WTC11 (cell line): ENCODE results near the gene TBL1XR1. TPM values are rescaled to one million over a fixed set of nuclear protein-coding genes. Genes with fewer than 3 reads are reported as not detected.

Experiments
- ATAC-seq: fragments of 200-7000 bp; cut with Tn5 transposase; 2 replicates; pipeline ENCODE4 v1.10.0; 2021; ENCODE audit warnings: mild to moderate bottlenecking, moderate library complexity
- CTCF ChIA-PET: fragments of 300-600 bp; sonication (Branson Sonifier 250); formaldehyde crosslinking; loops from one replicate; lab custom pipeline; 2021; ENCODE audit warnings: antibody characterized with exemption; lab: Charles Lee
- POLR2A ChIA-PET: fragments of 350-600 bp; sonication (Branson Sonifier 250); formaldehyde crosslinking; loops from one replicate; lab custom pipeline; 2021; ENCODE audit warnings: antibody characterized with exemption; lab: Charles Lee
- DNase-seq: peaks from one replicate; pipeline ENCODE4 v3.0.0; 2021; ENCODE audit warnings: low spot score
- H3K27ac Mint-ChIP-seq: 2 replicates; pipeline ENCODE4 v1.8.0; 2021; ENCODE audit warnings: mixed read lengths
- H3K27me3 Mint-ChIP-seq: 2 replicates; pipeline ENCODE4 v1.8.0; 2021; ENCODE audit warnings: low read depth, mild to moderate bottlenecking, moderate library complexity, mixed read lengths
- H3K36me3 Mint-ChIP-seq: 2 replicates; pipeline ENCODE4 v1.8.0; 2021; ENCODE audit warnings: mixed read lengths
- H3K4me1 Mint-ChIP-seq: 2 replicates; pipeline ENCODE4 v1.8.0; 2022; ENCODE audit warnings: mixed read lengths
- H3K4me3 Mint-ChIP-seq: 2 replicates; pipeline ENCODE4 v1.8.0; 2021; ENCODE audit warnings: mild to moderate bottlenecking, moderate library complexity, mixed read lengths
- H3K9me3 Mint-ChIP-seq: 2 replicates; pipeline ENCODE4 v1.8.0; 2021; ENCODE audit warnings: mixed read lengths
- AR ChIP-seq: fragments of 250-450 bp; sonication (Bioruptor Pico); IDR thresholded peaks from 2 replicates; pipeline ENCODE4 v1.9.0; 2021; ENCODE audit warnings: mild to moderate bottlenecking
- CREM ChIP-seq: sonication (generic); formaldehyde crosslinking; IDR thresholded peaks from 2 replicates; pipeline ENCODE4 v1.8.1; 2022; ENCODE audit warnings: mild to moderate bottlenecking, missing genetic modification reagents, moderate library complexity
- GRHL2 ChIP-seq: fragments of 250-450 bp; sonication (Bioruptor Pico); IDR thresholded peaks from 2 replicates; pipeline ENCODE4 v1.8.0; 2022; ENCODE audit warnings: mild to moderate bottlenecking, moderate library complexity; ENCODE audit not compliant: insufficient replicate concordance, severe bottlenecking
- GTF2I ChIP-seq: fragments of 250-450 bp; sonication (Bioruptor Pico); conservative IDR thresholded peaks from 2 replicates; pipeline ENCODE4 v1.4.0; 2021; ENCODE audit warnings: mild to moderate bottlenecking
- KAT7 ChIP-seq: sonication (generic); formaldehyde crosslinking; IDR thresholded peaks from 2 replicates; pipeline ENCODE4 v1.8.1; 2023; ENCODE audit warnings: missing genetic modification reagents, mild to moderate bottlenecking, borderline replicate concordance
- MYBL2 ChIP-seq: sonication (generic); formaldehyde crosslinking; IDR thresholded peaks from 2 replicates; pipeline ENCODE4 v1.8.1; 2023; ENCODE audit warnings: mild to moderate bottlenecking, moderate library complexity, missing genetic modification reagents
- PRDM15 ChIP-seq: sonication (generic); formaldehyde crosslinking; IDR thresholded peaks from 2 replicates; pipeline ENCODE4 v1.8.0; 2022; ENCODE audit warnings: missing genetic modification reagents
- ZBTB21 ChIP-seq: sonication (generic); formaldehyde crosslinking; IDR thresholded peaks from 2 replicates; pipeline ENCODE4 v1.8.1; 2023; ENCODE audit warnings: mild to moderate bottlenecking, missing genetic modification reagents, borderline replicate concordance
- ZNF219 ChIP-seq: sonication (generic); formaldehyde crosslinking; IDR thresholded peaks from 2 replicates; pipeline ENCODE4 v1.8.0; 2023; ENCODE audit warnings: missing genetic modification reagents, mild to moderate bottlenecking, borderline replicate concordance
- ZNF396 ChIP-seq: fragments of 250-450 bp; sonication (Bioruptor Pico); IDR thresholded peaks from 2 replicates; pipeline ENCODE4 v1.8.0; 2021; ENCODE audit warnings: mild to moderate bottlenecking, moderate library complexity, borderline replicate concordance
- ZNF423 ChIP-seq: fragments of 250-450 bp; sonication (Bioruptor Pico); IDR thresholded peaks from 2 replicates; pipeline ENCODE4 v2.1.2; 2022; ENCODE audit warnings: mild to moderate bottlenecking, moderate library complexity
- total RNA-seq: library from RNA; stranded (reverse); gene quantifications from 3 replicates; pipeline ENCODE4 v1.2.3, GENCODE V29; 2021
- TF ChIP-seq, protein P1 (sequence below): sonication (generic); formaldehyde crosslinking; IDR thresholded peaks from 2 replicates; pipeline ENCODE4 v1.8.0; 2023; ENCODE audit warnings: missing genetic modification reagents, mild to moderate bottlenecking, borderline replicate concordance
- TF ChIP-seq, protein P2 (sequence below): sonication (generic); formaldehyde crosslinking; IDR thresholded peaks from 2 replicates; pipeline ENCODE4 v1.8.1; 2023; ENCODE audit warnings: mild to moderate bottlenecking, missing genetic modification reagents, moderate library complexity
- TF ChIP-seq, protein P3 (sequence below): sonication (generic); formaldehyde crosslinking; IDR thresholded peaks from 2 replicates; pipeline ENCODE4 v1.8.0; 2023; ENCODE audit warnings: missing genetic modification reagents
- TF ChIP-seq, protein P4 (sequence below): sonication (generic); formaldehyde crosslinking; IDR thresholded peaks from 2 replicates; pipeline ENCODE4 v1.8.1; 2022; ENCODE audit warnings: low read depth, mild to moderate bottlenecking, moderate library complexity, missing genetic modification reagents, borderline replicate concordance

The TBL1XR1 gene
- total RNA-seq, 1 experiment from 2014 or later = 148 TPM

DNA sequence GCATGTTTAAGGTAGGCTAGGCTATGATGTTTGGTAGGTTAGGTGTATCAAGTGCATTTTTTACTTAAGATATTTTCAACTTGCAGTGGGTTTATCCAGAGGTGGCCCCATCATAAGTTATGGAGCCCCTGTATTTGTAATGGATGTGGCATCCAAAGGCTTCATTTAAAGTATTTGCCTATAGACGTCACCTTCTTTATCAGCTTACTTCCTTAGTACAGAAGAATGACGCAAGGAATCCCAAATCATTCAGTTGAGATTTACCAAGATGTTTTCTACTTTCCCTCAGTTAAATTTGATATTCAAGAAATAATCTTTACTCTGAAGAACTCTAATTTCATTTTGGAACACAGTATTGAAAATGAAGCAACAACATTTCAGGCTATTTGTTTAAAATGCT lies 201.3 kb downstream of the TBL1XR1 start (continued):
- TF ChIP-seq, protein P1, sequence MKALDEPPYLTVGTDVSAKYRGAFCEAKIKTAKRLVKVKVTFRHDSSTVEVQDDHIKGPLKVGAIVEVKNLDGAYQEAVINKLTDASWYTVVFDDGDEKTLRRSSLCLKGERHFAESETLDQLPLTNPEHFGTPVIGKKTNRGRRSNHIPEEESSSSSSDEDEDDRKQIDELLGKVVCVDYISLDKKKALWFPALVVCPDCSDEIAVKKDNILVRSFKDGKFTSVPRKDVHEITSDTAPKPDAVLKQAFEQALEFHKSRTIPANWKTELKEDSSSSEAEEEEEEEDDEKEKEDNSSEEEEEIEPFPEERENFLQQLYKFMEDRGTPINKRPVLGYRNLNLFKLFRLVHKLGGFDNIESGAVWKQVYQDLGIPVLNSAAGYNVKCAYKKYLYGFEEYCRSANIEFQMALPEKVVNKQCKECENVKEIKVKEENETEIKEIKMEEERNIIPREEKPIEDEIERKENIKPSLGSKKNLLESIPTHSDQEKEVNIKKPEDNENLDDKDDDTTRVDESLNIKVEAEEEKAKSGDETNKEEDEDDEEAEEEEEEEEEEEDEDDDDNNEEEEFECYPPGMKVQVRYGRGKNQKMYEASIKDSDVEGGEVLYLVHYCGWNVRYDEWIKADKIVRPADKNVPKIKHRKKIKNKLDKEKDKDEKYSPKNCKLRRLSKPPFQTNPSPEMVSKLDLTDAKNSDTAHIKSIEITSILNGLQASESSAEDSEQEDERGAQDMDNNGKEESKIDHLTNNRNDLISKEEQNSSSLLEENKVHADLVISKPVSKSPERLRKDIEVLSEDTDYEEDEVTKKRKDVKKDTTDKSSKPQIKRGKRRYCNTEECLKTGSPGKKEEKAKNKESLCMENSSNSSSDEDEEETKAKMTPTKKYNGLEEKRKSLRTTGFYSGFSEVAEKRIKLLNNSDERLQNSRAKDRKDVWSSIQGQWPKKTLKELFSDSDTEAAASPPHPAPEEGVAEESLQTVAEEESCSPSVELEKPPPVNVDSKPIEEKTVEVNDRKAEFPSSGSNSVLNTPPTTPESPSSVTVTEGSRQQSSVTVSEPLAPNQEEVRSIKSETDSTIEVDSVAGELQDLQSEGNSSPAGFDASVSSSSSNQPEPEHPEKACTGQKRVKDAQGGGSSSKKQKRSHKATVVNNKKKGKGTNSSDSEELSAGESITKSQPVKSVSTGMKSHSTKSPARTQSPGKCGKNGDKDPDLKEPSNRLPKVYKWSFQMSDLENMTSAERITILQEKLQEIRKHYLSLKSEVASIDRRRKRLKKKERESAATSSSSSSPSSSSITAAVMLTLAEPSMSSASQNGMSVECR (CRISPR knock-in tag) = no peak
- no peak for TF ChIP-seq CREM (CRISPR knock-in tag)
- TF ChIP-seq, protein P2, sequence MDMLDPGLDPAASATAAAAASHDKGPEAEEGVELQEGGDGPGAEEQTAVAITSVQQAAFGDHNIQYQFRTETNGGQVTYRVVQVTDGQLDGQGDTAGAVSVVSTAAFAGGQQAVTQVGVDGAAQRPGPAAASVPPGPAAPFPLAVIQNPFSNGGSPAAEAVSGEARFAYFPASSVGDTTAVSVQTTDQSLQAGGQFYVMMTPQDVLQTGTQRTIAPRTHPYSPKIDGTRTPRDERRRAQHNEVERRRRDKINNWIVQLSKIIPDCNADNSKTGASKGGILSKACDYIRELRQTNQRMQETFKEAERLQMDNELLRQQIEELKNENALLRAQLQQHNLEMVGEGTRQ (CRISPR knock-in tag) = no peak
- TF ChIP-seq KAT7 (CRISPR knock-in tag) = no peak
- TF ChIP-seq, protein P3, sequence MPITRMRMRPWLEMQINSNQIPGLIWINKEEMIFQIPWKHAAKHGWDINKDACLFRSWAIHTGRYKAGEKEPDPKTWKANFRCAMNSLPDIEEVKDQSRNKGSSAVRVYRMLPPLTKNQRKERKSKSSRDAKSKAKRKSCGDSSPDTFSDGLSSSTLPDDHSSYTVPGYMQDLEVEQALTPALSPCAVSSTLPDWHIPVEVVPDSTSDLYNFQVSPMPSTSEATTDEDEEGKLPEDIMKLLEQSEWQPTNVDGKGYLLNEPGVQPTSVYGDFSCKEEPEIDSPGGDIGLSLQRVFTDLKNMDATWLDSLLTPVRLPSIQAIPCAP = no peak

- TF ChIP-seq CREM (CRISPR knock-in tag) (no peak), AR (CRISPR knock-in tag) (no peak)
- TF ChIP-seq, protein P4, sequence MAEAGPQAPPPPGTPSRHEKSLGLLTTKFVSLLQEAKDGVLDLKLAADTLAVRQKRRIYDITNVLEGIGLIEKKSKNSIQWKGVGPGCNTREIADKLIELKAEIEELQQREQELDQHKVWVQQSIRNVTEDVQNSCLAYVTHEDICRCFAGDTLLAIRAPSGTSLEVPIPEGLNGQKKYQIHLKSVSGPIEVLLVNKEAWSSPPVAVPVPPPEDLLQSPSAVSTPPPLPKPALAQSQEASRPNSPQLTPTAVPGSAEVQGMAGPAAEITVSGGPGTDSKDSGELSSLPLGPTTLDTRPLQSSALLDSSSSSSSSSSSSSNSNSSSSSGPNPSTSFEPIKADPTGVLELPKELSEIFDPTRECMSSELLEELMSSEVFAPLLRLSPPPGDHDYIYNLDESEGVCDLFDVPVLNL (CRISPR knock-in tag) = no peak
- ChIA-PET POLR2A (no interaction called here), CTCF (no interaction called here)
Measured at GRCh38 chr3:176994891-176995781, 202.1 kb downstream of the TBL1XR1 start.

GRCh38 chr3:176994393-176994792 lies 202.9 kb downstream of the TBL1XR1 start:
- ATAC-seq = no peak
- H3K9me3 Mint-ChIP-seq = peaks cover 5% of the 10 kb centered on the region
- no peak for DNase-seq
- peaks cover 32% of the 10 kb centered on the region for H3K4me1 Mint-ChIP-seq
- ChIA-PET POLR2A (no interaction called here), CTCF (no interaction called here)
- peaks cover 5% of the 10 kb centered on the region for H3K36me3 Mint-ChIP-seq
- H3K4me3 Mint-ChIP-seq = no peak overlapping the region
- H3K27ac Mint-ChIP-seq = no peak overlapping the region
- H3K27me3 Mint-ChIP-seq = no peaks in the 10 kb centered on the region
- TF ChIP-seq GRHL2 (CRISPR knock-in tag) = no peak
- TF ChIP-seq ZNF219 (CRISPR knock-in tag) = no peak
- TF ChIP-seq PRDM15 = no peak
- TF ChIP-seq ZNF396 (CRISPR knock-in tag) = no peak
- no peak for TF ChIP-seq MYBL2 (CRISPR knock-in tag)
- TF ChIP-seq ZNF423 (CRISPR knock-in tag) = no peak
- TF ChIP-seq GTF2I (CRISPR knock-in tag) = no peak
- TF ChIP-seq, protein P4 (CRISPR knock-in tag) = no peak
- TF ChIP-seq ZBTB21 (CRISPR knock-in tag) = no peak

More at GRCh38 chr3:176994891-176995781, 202.1 kb downstream of the TBL1XR1 start:
- Mint-ChIP-seq H3K4me1 (peaks cover 32% of the 10 kb centered on the region), H3K9me3 (peaks cover 10% of the 10 kb centered on the region), H3K27me3 (no peaks in the 10 kb centered on the region), H3K36me3 (peaks cover 8% of the 10 kb centered on the region), H3K4me3 (no peak overlapping the region), H3K27ac (no peak overlapping the region)
- ATAC-seq (peak; percentile 16; the same call in 1 of the 2 replicates), DNase-seq (no peak)
